ENCODE data around the gene SPATA45. TPM values are rescaled to one million over a fixed set of nuclear protein-coding genes. Genes with fewer than 3 reads are reported as not detected.
A peak's percentile ranks its signal among the peaks of the same experiment; 100 is the strongest.
"Not testable (repeated sequence)": the region's sequence is repeated elsewhere in the genome, so short reads cannot be mapped to it uniquely, and the experiment has no call there.

The SPATA45 gene
- total and polyA plus RNA-seq, 4 donors = not detected

- TF ChIP-seq CTCF (IDR thresholded peaks at IDR 0.05; ENCODE audit: control extremely low read depth, extremely low read depth) = no peak
- DNase-seq (no peak), ATAC-seq (ENCODE audit: insufficient read depth, low FRiP score) (no peak)
- 85 to 92% methylated on average over 5 of the region's 5 CpGs for WGBS, 2 donors
- Histone ChIP-seq H3K27ac (ENCODE audit: low read depth in 1 of 2, low read length in 1 of 2) (no peak overlapping the region), H3K9ac (ENCODE audit: insufficient read depth in 1 of 2, low read length in 2 of 2) (no peak overlapping the region), H3K36me3 (ENCODE audit: control insufficient read depth in 4 of 4, insufficient read depth in 4 of 4, low read length in 4 of 4) (peaks cover 0 to 2% (median 0%) of the 10 kb centered on the region in 4 donors), H3K4me3 (no peak overlapping the region), H3K9me3 (ENCODE audit: control insufficient read depth in 4 of 4, insufficient read depth in 3 of 4, low read length in 3 of 4) (no peaks in the 10 kb centered on the region), H3K4me1 (ENCODE audit: control insufficient read depth in 5 of 5, insufficient read depth in 5 of 5, low read length in 5 of 5) (peaks cover 0 to 4% (median 0%) of the 10 kb centered on the region in 5 donors), H3K27me3 (ENCODE audit: control insufficient read depth in 3 of 3, insufficient read depth in 3 of 3, low read length in 2 of 3) (no peaks in the 10 kb centered on the region)
These were observed 4.7 kb upstream of the SPATA45 start for GRCh38 chr1:212852105-212852688.

GRCh38 chr1:212844521-212844920, 2.9 kb downstream of the SPATA45 start:
- not testable (repeated sequence) for H3K36me3 ChIP-seq (ENCODE audit: control insufficient read depth in 4 of 4, insufficient read depth in 4 of 4, low read length in 4 of 4); H3K9ac ChIP-seq (ENCODE audit: insufficient read depth in 1 of 2, low read length in 2 of 2); ATAC-seq (ENCODE audit: insufficient read depth, low FRiP score); H3K27ac ChIP-seq (ENCODE audit: low read depth in 1 of 2, low read length in 1 of 2); H3K9me3 ChIP-seq (ENCODE audit: control insufficient read depth in 4 of 4, insufficient read depth in 3 of 4, low read length in 3 of 4); H3K27me3 ChIP-seq (ENCODE audit: control insufficient read depth in 3 of 3, insufficient read depth in 3 of 3, low read length in 2 of 3); H3K4me3 ChIP-seq; H3K4me1 ChIP-seq (ENCODE audit: control insufficient read depth in 5 of 5, insufficient read depth in 5 of 5, low read length in 5 of 5); DNase-seq
- 81 to 87% methylated on average over 3 of the region's 3 CpGs for WGBS, 2 donors

- WGBS, 2 donors = 95 to 99% methylated on average over 5 of the region's 5 CpGs
- no peak for TF ChIP-seq CTCF (IDR thresholded peaks at IDR 0.05; ENCODE audit: control extremely low read depth, extremely low read depth)
- Histone ChIP-seq H3K9ac (ENCODE audit: insufficient read depth in 1 of 2, low read length in 2 of 2) (no peak overlapping the region), H3K27ac (ENCODE audit: low read depth in 1 of 2, low read length in 1 of 2) (no peak overlapping the region), H3K36me3 (ENCODE audit: control insufficient read depth in 4 of 4, insufficient read depth in 4 of 4, low read length in 4 of 4) (no peaks in the 10 kb centered on the region), H3K4me1 (ENCODE audit: control insufficient read depth in 5 of 5, insufficient read depth in 5 of 5, low read length in 5 of 5) (no peaks in the 10 kb centered on the region), H3K9me3 (ENCODE audit: control insufficient read depth in 4 of 4, insufficient read depth in 3 of 4, low read length in 3 of 4) (no peaks in the 10 kb centered on the region), H3K27me3 (ENCODE audit: control insufficient read depth in 3 of 3, insufficient read depth in 3 of 3, low read length in 2 of 3) (no peaks in the 10 kb centered on the region), H3K4me3 (no peak overlapping the region)
- ATAC-seq (ENCODE audit: insufficient read depth, low FRiP score) = no peak
- no peak for DNase-seq
These were observed 9.3 kb downstream of the SPATA45 start for GRCh38 chr1:212838145-212838544.

GRCh38 chr1:212833211-212834207, 13.9 kb downstream of the SPATA45 start:
- DNase-seq (peak in 2 of 3 donors; percentile 36 to 40), ATAC-seq (ENCODE audit: insufficient read depth, low FRiP score) (peak; percentile 77)
- H3K27ac ChIP-seq (ENCODE audit: low read depth in 1 of 2, low read length in 1 of 2); H3K9ac ChIP-seq (ENCODE audit: insufficient read depth in 1 of 2, low read length in 2 of 2); H3K4me3 ChIP-seq; H3K9me3 ChIP-seq (ENCODE audit: control insufficient read depth in 4 of 4, insufficient read depth in 3 of 4, low read length in 3 of 4); H3K36me3 ChIP-seq (ENCODE audit: control insufficient read depth in 4 of 4, insufficient read depth in 4 of 4, low read length in 4 of 4); H3K4me1 ChIP-seq (ENCODE audit: control insufficient read depth in 5 of 5, insufficient read depth in 5 of 5, low read length in 5 of 5); H3K27me3 ChIP-seq (ENCODE audit: control insufficient read depth in 3 of 3, insufficient read depth in 3 of 3, low read length in 2 of 3): not testable (repeated sequence)
- 67 to 79% methylated on average over 8 of the region's 8 CpGs for WGBS, 2 donors

All from lung (tissue), 12 donors.